Measurements from ENCODE around the gene OLFML2B. TPM values are rescaled to one million over a fixed set of nuclear protein-coding genes. Genes with fewer than 3 reads are reported as not detected.
A peak's percentile ranks its signal among the peaks of the same experiment; 100 is the strongest.

The OLFML2B gene
- total RNA-seq, 1 experiment from 2014 or later, result 20.5 TPM

DNA sequence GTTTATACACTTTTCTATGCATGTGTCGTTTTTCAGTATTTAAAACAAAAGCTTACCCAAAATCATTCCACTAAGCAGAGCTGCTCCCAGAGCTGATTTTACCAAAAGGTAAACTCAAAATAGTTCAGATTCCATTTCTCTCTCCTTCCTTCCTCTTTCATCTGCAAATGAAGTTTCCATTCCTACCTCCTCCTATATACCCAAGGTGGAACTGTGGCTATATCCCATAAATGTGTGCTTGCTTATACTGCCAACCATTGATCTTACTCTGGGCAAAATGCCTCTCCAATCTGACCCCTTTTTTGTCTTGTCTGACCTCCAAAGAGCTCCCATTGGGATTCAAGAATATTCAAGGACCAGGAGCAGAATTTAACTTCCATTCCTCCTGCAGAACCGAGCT lies 9.5 kb downstream of the OLFML2B start:
- DNase-seq (ENCODE audit: low read depth), result no peak
- in situ Hi-C loops (cut with HindIII; ENCODE audit: low pct_unique_long_range_greater_than_20kb, low sequenced_read_pairs), result no loop called here

DNA sequence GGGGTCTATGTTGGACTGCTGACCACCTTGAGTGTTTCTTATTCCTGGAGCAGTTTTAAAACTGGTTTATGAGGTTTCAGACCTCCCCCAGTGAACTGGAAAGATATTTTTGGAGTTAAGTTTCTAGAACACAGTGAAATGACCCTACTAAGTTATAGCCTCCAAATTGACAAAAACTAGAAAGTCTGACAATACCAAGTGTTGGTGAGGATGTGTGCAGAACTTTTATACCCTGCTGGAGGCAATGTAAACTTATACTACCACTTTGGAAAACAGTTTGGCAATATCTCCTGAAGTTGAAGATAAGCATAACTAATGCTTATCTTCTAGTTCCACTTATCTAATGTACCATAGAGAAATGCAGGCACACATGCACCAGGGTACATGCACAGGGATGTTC lies 10.4 kb downstream of the OLFML2B start:
- DNase-seq (ENCODE audit: low read depth), result no peak
- in situ Hi-C loops (cut with HindIII; ENCODE audit: low pct_unique_long_range_greater_than_20kb, low sequenced_read_pairs), result no loop called here

DNA sequence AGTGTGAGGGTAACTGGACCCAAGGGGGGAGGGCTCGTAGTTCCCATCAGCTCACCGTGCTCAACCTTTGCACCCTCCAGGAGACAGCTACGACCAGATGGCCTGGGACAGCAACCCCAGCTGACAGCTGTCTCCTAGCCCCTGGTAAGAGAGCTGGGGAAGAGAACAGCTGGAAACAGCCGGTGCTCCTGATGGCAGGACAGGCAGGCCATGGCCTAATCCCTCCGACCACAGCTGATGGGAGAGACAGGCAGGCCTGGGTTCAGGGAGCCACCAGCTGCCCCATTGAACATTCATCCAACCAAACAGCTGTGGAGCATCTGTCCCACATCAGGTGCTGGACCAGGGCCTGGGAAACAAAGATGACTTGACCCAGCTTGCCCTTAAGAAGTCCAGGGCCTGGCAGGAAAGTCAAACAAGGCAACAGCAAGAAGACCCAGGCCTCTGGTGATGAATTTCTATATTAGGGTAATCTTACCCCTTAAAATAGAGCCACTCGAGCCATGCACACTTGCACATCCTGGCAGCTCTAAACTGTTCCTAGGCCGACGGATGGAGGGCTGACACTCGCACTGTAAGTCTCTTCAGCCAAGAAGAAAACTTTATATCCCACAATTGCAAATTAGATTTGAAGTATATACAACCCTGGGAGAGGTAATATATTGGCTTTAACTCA lies 12.2 kb downstream of the OLFML2B start:
- DNase-seq (ENCODE audit: low read depth), result no peak
- in situ Hi-C loops (cut with HindIII; ENCODE audit: low pct_unique_long_range_greater_than_20kb, low sequenced_read_pairs), result no loop called here

DNA sequence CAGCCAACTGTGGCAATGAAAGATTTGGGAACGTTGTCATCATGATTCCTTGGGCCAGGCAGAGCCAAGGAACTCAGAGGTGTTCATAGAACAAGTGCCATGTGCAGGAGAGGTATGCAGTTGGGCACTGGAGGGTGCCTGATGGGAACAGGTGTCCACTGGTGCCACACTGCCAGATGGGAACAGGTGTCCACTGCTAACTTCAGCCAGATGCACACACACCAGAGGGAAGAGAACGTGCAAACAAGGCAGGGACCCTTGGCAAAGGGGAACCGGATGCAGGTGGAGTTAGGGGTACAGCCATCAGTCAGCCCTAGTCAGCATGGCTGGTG lies 13.5 kb downstream of the OLFML2B start:
- DNase-seq (ENCODE audit: low read depth), result no peak
- in situ Hi-C loops (cut with HindIII; ENCODE audit: low pct_unique_long_range_greater_than_20kb, low sequenced_read_pairs), result no loop called here

DNA sequence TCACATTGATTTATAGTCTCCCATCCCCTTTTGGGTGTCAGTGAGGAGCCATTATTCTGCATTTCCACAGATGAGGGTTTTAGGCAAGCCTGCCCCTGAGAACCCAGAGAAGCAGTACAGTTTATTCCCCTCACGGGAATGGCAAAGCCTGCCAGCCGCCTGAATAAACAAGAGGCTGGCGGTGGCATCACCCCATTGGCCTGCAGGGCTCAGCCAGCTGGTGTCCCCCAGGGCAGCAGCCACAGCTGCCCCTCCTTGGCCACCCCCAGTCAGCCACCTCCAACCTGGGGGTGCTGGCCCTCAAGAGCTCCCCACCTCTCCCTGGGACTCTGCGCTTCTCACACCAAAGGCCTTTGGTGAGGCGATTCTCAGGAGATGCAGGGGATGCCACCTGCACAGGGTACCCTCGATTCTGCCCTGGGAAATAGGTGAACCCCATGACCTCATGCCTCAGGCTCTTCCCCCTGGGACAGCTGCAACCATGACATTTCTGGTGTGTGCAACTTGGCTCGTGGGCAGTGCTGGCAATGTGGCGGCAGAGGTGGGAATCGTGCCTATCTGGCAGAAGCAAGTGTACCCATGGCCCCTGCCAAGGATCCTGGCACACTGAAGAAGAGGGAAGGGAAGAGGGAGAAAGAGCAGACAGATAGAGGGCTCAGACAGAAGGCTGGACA lies 14.0 kb downstream of the OLFML2B start:
- in situ Hi-C loops (cut with HindIII; ENCODE audit: low pct_unique_long_range_greater_than_20kb, low sequenced_read_pairs), result no loop called here
- no peak for DNase-seq (ENCODE audit: low read depth)

DNA sequence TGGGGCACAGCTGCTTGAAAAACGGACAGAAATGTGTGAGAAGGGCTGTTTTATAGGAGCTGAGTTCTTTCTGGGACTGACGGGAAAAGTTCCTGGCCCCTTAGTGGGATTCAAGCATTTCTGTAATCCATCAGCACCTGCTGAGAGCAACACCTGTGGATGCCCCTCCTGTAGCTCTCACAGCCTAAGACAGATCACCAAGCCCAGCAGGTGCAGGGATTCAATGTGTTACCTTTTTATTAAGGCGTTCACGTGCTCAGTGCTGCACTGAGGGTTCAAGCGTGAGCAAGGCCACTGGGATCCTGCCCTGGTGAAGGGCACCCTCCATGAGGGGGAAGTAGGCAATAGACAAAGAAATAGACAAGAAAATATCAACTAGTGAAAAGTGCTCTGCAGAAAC lies 14.9 kb downstream of the OLFML2B start:
- in situ Hi-C loops (cut with HindIII; ENCODE audit: low pct_unique_long_range_greater_than_20kb, low sequenced_read_pairs), result no loop called here

DNA sequence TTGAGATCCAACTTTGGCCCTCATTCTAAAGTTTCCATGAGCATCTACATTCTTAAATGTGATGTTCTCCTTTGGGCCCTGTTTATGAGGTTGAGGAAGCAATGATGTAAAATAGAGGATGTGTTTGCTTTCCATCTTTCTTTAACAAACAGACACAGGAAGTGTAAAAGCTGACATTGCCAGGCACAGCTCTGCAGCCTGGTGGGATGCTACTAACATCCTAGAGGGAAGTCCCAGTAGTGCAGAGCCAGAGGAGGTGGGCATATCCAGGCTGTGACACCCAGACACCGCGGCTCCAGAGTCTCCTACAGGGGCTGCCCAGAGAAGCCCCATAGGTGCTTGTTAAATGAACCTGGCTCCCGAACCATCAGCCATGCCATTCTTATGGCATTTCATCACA lies 16.2 kb downstream of the OLFML2B start:
- no peak for DNase-seq (ENCODE audit: low read depth)
- in situ Hi-C loops (cut with HindIII; ENCODE audit: low pct_unique_long_range_greater_than_20kb, low sequenced_read_pairs), result no loop called here

More for the DNA sequence above, 14.9 kb downstream of the OLFML2B start:
- no peak for DNase-seq (ENCODE audit: low read depth)

DNA sequence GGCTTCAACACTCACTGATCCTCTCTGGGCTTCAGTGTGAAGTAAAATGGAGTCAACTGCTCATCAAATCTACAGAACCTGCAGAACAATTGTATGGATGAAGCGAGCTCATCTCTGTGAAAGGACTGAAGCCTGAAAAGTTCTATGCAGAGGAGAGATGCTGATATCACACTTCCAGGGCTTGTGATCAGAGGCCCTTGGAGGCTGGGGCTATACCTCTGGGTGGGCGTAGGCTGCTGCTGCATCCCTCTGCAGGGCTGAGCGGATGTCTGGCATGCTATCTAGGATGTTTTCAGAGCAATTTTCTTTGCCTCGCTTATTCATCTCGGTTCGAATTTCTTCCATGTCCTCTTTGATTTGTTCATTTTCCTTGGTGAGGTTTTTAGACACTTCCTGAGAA lies 17.6 kb downstream of the OLFML2B start:
- DNase-seq (ENCODE audit: low read depth), result peak; percentile 10
- in situ Hi-C loops (cut with HindIII; ENCODE audit: low pct_unique_long_range_greater_than_20kb, low sequenced_read_pairs), result no loop called here

DNA sequence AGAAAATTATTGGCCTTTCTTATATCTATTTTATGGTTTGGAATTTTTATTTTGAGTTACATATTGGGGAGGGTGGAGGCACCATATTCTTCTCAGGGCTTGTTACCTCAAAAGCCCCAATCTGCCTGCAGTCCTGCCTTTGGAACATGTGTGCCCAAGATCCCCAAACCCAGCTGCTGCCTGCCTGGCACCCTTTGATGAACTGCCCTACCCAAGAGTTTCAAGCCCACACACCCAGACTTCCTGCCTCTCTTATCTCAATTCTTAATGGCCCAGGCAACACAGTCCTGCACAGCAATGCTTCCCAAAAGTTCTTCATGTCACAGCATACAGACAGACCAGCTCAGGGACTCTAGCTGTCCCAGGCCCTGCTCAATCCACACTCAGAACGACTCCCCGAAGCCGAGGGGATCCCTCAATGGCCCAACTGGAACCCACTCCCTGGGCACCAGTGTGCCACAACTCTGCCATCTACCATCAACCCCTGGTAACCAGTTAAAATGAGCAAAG lies 19.2 kb downstream of the OLFML2B start:
- DNase-seq (ENCODE audit: low read depth), result no peak
- in situ Hi-C loops (cut with HindIII; ENCODE audit: low pct_unique_long_range_greater_than_20kb, low sequenced_read_pairs), result no loop called here

DNA sequence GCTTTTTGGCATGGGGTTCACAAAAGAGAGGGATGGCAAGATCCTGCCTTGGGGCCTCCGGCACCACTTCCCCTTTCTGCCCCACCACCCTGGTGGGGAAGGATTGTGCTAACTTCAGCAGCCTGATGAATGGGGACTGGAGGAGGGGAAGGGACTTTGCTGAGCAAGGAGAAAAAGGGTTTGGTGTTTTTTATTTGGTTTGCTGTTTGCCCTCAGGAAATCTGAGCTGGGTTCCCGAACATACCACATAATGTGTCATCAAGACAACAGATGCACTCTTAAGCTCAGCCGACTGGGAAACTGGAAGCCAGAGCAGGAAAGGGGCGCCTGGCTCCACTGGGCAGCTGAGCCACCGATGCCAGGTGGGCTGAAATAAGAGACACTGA lies 19.8 kb downstream of the OLFML2B start:
- DNase-seq (ENCODE audit: low read depth), result peak; percentile 16
- in situ Hi-C loops (cut with HindIII; ENCODE audit: low pct_unique_long_range_greater_than_20kb, low sequenced_read_pairs), result no loop called here

DNA sequence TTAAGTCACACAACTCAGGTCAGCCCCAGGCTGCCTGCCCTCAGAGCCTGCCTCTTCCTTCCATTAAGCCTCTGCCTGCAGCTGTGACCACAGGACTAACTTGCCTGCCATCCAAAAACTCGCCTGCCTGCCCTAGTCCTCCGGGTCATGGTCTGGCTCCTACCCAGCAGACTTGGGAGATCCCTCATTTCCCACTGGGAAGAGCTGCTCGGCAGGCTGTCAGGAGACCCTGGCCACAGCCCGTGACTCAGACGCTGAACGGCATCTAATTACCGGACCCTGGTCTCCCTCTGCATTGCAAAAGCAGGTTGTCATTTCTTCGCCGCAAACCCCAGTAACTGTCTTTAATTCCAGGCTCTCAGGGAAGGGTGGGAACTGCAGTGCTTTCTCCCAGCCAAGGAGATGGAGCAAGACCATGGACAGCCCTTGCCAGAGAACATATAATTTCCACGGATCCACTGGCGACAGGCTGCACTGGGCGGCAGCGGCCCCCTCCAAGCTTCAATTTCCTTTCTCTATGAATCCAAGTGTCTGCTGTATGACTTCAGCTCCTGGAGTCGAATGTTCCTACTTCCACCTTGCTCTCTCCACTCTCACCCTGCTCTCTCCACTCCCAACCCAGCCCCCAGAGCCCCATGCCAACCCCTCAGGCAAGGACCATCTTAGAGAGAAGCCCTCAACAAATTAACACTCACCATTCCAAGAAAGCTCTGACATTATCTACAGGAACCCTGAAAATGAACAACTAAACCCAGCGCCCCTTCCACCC lies 20.4 kb downstream of the OLFML2B start:
- DNase-seq (ENCODE audit: low read depth), result no peak
- in situ Hi-C loops (cut with HindIII; ENCODE audit: low pct_unique_long_range_greater_than_20kb, low sequenced_read_pairs), result no loop called here

DNA sequence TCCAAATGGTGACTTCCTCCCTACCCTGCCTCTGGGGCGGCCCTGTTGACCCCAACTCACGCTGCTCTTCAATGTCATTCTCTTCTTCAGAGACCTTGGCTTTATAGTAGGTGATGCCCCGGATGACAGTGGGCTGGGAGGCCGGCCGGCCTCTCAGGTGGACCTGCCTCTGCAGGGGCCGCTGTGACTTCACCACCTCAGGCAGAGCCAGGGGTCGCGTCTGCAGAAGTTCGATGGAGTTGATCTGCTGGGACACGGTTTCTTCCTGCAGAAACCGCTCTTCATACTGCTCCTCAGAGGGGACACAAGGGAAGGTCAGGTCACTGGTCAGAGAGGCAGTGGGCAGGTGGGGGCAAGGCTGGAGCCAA lies 23.6 kb downstream of the OLFML2B start:
- DNase-seq (ENCODE audit: low read depth), result no peak
- in situ Hi-C loops (cut with HindIII; ENCODE audit: low pct_unique_long_range_greater_than_20kb, low sequenced_read_pairs), result no loop called here

DNA sequence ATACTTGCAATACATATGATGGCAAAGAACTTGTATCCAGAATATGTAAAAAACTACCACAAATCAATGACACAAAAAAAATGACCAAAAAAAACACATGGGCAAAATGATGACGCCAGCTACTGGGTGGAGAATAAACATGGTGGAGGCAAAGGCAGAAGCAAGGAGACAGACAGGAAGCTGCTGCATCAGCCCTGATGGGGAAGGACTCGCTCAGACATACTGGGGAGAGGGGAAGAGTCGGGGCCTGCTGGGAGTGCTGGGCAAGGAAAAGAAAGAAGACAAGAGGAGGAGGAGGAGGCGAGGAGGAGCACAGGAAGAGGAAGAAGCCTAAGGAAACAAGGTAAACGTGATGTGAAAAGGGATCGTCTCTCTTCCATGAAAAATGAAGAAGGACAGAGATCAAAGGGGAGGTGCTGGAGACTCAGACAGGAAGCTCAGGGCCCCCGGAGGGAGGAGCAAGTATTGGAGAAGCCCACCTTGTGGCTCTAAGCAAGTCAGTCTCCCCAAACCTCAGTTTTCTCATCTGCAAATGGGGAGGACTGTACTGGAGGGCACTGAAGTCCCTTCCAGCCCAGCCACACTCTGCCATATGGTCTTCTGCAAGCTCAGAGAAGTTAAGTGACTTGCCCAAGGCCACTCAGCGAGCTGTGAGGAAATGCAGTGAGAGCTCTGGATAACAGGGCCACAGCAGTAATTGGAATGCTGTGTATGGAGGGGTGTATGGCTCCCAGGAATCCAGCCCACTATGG lies 24.2 kb downstream of the OLFML2B start:
- no peak for DNase-seq (ENCODE audit: low read depth)
- in situ Hi-C loops (cut with HindIII; ENCODE audit: low pct_unique_long_range_greater_than_20kb, low sequenced_read_pairs), result no loop called here

DNA sequence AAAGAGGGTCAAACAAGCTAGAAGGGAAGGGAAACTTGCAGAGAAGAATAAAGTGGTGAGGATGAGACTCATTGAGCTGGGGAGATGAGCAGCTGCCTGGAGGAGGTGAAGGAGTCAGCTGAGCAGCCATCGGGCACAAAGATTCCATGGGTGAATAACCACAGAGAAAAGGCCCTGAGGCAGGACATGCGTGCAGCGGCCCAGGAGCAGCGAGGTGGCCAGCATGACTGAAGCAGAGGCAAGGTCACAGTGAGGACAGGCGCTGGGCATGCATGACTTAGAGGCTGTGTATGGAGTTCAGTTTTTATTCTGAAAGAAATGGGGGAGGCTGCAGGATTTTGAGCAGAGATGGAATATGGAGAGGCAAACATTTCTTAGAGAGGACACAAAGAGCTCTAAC lies 24.9 kb downstream of the OLFML2B start:
- DNase-seq (ENCODE audit: low read depth), result peak; percentile 73
- in situ Hi-C loops (cut with HindIII; ENCODE audit: low pct_unique_long_range_greater_than_20kb, low sequenced_read_pairs), result no loop called here

DNA sequence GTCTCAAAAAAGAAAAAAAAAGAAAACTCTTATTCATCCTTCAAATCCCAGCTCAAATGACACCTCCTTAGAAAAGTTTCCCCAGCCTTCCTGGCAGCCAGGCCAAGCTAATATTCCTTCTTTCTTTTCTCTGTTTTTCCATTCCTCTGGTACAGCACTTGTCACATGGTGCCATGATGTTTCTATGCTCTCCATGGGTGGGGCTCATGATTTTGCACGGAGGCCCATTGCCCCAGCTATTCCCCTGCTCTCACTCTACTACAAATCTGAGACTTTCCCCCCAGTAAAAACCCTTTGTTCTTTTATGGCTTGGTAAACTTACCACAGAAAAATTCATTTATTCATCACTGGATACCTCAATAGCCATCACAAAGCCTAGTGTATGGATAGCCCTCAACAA lies 26.5 kb downstream of the OLFML2B start:
- in situ Hi-C loops (cut with HindIII; ENCODE audit: low pct_unique_long_range_greater_than_20kb, low sequenced_read_pairs), result no loop called here
- DNase-seq (ENCODE audit: low read depth), result no peak

DNA sequence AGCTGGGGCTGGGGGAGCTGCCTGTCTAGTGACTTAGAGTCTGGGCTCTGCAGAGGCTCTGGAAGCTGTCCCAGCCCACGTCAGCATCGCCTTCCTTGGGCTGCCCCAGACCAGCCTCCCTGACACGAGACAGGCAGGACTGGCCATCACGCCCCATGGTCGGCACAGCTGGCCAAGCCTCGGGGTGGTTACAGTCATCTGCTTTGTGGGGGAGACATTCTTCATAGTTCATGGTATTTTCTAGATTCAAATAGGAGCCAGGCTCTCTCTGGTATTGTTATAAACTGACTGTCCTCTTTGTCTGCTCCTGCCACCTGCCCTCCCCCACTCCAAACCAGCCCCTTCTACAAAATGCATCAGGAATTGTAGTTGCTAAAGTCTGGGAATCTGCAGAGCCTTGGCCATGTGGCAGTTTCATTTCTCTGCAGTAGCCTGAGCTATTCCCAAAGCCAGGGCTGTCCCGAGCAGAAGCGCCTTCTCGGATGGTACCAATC lies 29.4 kb downstream of the OLFML2B start:
- no peak for DNase-seq (ENCODE audit: low read depth)
- in situ Hi-C loops (cut with HindIII; ENCODE audit: low pct_unique_long_range_greater_than_20kb, low sequenced_read_pairs), result no loop called here

DNA sequence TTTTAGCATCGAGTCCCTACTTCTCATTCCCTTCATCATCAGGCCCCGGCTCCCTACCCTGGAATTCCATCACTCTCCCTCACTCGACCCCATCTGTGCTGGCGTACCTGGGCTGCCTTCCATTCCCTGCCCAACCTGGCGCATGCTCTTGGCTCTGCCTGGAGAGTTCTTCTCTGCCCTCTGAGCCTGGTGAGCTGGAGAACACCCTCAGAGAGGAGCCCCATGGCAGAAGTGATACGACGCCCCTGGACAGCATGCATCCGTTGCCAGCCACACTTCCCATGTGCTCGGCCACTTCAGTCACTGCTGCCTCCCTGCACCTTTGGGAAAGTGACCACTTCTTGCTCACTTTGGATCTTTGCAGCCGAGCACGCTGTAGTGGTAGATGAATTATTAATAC lies 30.1 kb downstream of the OLFML2B start:
- in situ Hi-C loops (cut with HindIII; ENCODE audit: low pct_unique_long_range_greater_than_20kb, low sequenced_read_pairs), result no loop called here
- DNase-seq (ENCODE audit: low read depth), result no peak

DNA sequence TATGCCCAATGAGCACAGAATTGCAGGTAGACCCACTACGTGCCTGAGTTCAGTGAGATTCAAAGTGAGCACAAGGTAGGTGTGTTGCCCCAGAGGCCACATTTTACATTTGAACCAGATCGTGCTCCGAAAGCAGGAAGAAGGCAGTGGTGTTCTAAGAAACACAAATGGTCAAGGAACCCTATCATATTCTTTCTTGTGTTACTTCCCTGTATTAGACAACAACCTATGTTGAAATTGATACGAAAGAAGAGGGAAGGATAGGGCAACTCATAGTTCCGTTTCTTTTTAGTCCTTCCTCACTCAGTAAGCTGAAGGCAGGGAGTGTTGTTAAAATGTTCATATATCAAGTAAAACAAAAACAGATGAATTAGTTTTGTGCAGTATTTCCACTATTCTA lies 33.9 kb downstream of the OLFML2B start:
- in situ Hi-C loops (cut with HindIII; ENCODE audit: low pct_unique_long_range_greater_than_20kb, low sequenced_read_pairs), result no loop called here
- no peak for DNase-seq (ENCODE audit: low read depth)

DNA sequence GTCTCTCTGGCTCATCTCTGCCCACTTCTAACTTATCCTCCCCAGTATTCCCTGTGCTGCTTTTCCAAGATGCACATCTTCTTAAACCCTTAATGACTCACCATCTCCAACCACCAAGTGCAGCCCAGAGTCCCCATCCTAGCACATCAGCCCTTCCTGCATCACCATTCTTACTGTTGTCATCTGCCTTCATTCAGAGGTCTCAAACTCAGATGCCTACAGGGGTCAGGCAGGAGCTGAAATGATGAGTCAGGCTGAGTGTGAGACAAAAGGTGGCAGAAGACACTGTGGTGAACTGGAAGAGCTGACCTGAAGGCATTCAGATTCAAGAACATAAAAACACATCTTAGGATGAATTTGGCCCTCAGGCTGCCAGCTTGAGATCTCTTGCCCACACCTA lies 34.6 kb downstream of the OLFML2B start:
- in situ Hi-C loops (cut with HindIII; ENCODE audit: low pct_unique_long_range_greater_than_20kb, low sequenced_read_pairs), result no loop called here
- peak; percentile 42 for DNase-seq (ENCODE audit: low read depth)

All from Caki2 (cell line).